Heart right ventricle (tissue), 16 donors: ENCODE data around the gene CNOT2. TPM values are rescaled to one million over a fixed set of nuclear protein-coding genes. Genes with fewer than 3 reads are reported as not detected.

ENCODE experiments used
- ATAC-seq, 8 donors: fragments of 200-7000 bp; cut with Tn5 transposase; one replicate each; pipeline ENCODE4 v1.9.1; 2020; ENCODE audit warnings: mild to moderate bottlenecking in 8 of 8, moderate library complexity in 8 of 8, moderate number of reproducible peaks in 1 of 8
- DNase-seq, 2 donors: peaks; one replicate each; pipeline ENCODE4 v3.0.0-alpha.2; 2020
- H3K27ac ChIP-seq, 10 donors: fragments of 200-600 bp; sonication (generic) in 2 of 10; one replicate each; pipeline versions ENCODE4 v1.5.0 to v1.8.0; 2020 to 2022; ENCODE audit warnings: mild to moderate bottlenecking in 3 of 10
- H3K27me3 ChIP-seq, 7 donors: fragments of 200-600 bp; one replicate each; pipeline ENCODE4 v1.8.0; 2021 to 2022; ENCODE audit warnings: mild to moderate bottlenecking in 2 of 7
- H3K36me3 ChIP-seq, 9 donors: fragments of 200-600 bp; sonication (generic) in 1 of 9; one replicate each; pipeline versions ENCODE4 v1.5.0 to v1.8.0; 2020 to 2022; ENCODE audit warnings: mild to moderate bottlenecking in 2 of 9
- H3K4me1 ChIP-seq, 9 donors: fragments of 200-600 bp; sonication (generic) in 1 of 9; one replicate each; pipeline versions ENCODE4 v1.5.0 to v1.8.0; 2020 to 2022; ENCODE audit warnings: mild to moderate bottlenecking in 4 of 9
- H3K4me3 ChIP-seq, 10 donors: fragments of 200-600 bp; sonication (generic) in 2 of 10; one replicate each; pipeline versions ENCODE4 v1.5.0 to v1.8.0; 2020 to 2022; ENCODE audit warnings: mild to moderate bottlenecking in 7 of 10, moderate library complexity in 2 of 10
- H3K9me3 ChIP-seq, 11 donors: fragments of 200-600 bp in 10 of 11; sonication (generic) in 2 of 11; one replicate each; pipeline versions ENCODE4 v1.5.0 to v1.8.0; 2013 to 2022; ENCODE audit warnings: mild to moderate bottlenecking in 2 of 11, control low read depth in 1 of 11, moderate library complexity in 1 of 11
- WGBS, 2 donors: extraction: QIAGEN DNeasy Blood & Tissue Kit; methylation state at CpG; one replicate each; pipeline ENCODE4 v1.1.7; 2013; ENCODE audit warnings: inconsistent platforms in 1 of 2; 5-methylcytosine and 5-hydroxymethylcytosine counted together
- intact Hi-C, 10 donors: fragments of 100-400 bp; cut with DNase I; formaldehyde crosslinking; loops; one replicate each; pipeline versions ENCODE4 v1.11.1 to v1.14.2; 2022
- polyA plus RNA-seq, 2 donors: library from polyadenylated mRNA; stranded (reverse); fragments of 200-250 nt; gene quantifications; one replicate each; pipeline ENCODE4 v1.2.3, GENCODE V29; 2013
- total RNA-seq, 10 donors: library from RNA; stranded (reverse); fragmentation: NEBNext Ultra II Directional in 3 of 10; extraction: Animal tissue kit (Norgen Biotek cat#: 25700) in 3 of 10; gene quantifications; one replicate each; pipeline versions ENCODE4 v1.2.1 to v1.2.4, GENCODE V29; 2021 to 2023
- TF ChIP-seq, protein P1 (sequence below), 9 donors: fragments of 200-600 bp; sonication (generic) in 2 of 9; IDR thresholded peaks; one replicate each; pipeline versions ENCODE4 v1.5.0 to v1.8.0; 2021 to 2022; ENCODE audit warnings: antibody characterized with exemption in 9 of 9, mild to moderate bottlenecking in 5 of 9, moderate library complexity in 1 of 9
- donor health status: Arrhythmogenic right ventricular cardiomyopathy.
- donor health status: ischemic (EF 13 %, LVEDD 7.1; RV severe dilation, severe dysfunction).
- donor health status: healthy with polysubstance abuse.
- donor health status: DM: no; HTN: yes; CAD: no.
- donor health status: DM: no; HTN: no; CAD: no.
- donor health status: ischemic (EF 25% LVEDD 6.9; RV normal size, moderate dysfunction).
- donor health status: ischemic (EF 25% LVEDD 5.7; RV mildly dilated, moderate dysfunction).
- donor health status: healthy.
- donor health status: DM: yes; HTN: yes; CAD: no.
- donor health status: Ischemic cardiomyopathy.
- donor health status: ischemic (EF 35%, LVEDD 5.7; RV mildly dilated, moderate dysfunction).
- donor health status: nonischemic (EF 11% LVEDD 7.7; RV severe dilation, severe dysfunction).
- donor health status: DM: yes; HTN: yes; CAD: no.
- donor health status: PGD.
- donor health status: ischemic (EF 29% LVEDD 5.4; RV normal size, mild dysfunction).
- donor health status: nonischemic (EF 23%, LVEDD 6.1; RV moderate dilation, normal function).

Gene CNOT2
- total and polyA plus RNA-seq, 12 donors, result 17.6 to 43.0 (median 35.0) TPM

GRCh38 chr12:70355972-70356371, 112.7 kb downstream of the CNOT2 start:
- Histone ChIP-seq H3K9me3 (no peaks in the 10 kb centered on the region), H3K4me1 (peaks cover 0 to 16% (median 0%) of the 10 kb centered on the region in 9 donors), H3K36me3 (peaks cover 0 to 38% (median 9%) of the 10 kb centered on the region in 9 donors), H3K4me3 (no peak overlapping the region), H3K27ac (no peak overlapping the region), H3K27me3 (no peaks in the 10 kb centered on the region)
- WGBS, 2 donors, result 98% methylated on average over 4 of the region's 4 CpGs
- no peak for DNase-seq
- TF ChIP-seq, protein P1, sequence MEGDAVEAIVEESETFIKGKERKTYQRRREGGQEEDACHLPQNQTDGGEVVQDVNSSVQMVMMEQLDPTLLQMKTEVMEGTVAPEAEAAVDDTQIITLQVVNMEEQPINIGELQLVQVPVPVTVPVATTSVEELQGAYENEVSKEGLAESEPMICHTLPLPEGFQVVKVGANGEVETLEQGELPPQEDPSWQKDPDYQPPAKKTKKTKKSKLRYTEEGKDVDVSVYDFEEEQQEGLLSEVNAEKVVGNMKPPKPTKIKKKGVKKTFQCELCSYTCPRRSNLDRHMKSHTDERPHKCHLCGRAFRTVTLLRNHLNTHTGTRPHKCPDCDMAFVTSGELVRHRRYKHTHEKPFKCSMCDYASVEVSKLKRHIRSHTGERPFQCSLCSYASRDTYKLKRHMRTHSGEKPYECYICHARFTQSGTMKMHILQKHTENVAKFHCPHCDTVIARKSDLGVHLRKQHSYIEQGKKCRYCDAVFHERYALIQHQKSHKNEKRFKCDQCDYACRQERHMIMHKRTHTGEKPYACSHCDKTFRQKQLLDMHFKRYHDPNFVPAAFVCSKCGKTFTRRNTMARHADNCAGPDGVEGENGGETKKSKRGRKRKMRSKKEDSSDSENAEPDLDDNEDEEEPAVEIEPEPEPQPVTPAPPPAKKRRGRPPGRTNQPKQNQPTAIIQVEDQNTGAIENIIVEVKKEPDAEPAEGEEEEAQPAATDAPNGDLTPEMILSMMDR (IDR thresholded peaks at IDR 0.05), result no peak
- intact Hi-C loops, result loop anchor here in 1 of 10 donors (10.0 kb wide), 1 partner anchor 111 kb away; the partner anchor contains the start of gene CNOT2
- ATAC-seq, result no peak

DNA sequence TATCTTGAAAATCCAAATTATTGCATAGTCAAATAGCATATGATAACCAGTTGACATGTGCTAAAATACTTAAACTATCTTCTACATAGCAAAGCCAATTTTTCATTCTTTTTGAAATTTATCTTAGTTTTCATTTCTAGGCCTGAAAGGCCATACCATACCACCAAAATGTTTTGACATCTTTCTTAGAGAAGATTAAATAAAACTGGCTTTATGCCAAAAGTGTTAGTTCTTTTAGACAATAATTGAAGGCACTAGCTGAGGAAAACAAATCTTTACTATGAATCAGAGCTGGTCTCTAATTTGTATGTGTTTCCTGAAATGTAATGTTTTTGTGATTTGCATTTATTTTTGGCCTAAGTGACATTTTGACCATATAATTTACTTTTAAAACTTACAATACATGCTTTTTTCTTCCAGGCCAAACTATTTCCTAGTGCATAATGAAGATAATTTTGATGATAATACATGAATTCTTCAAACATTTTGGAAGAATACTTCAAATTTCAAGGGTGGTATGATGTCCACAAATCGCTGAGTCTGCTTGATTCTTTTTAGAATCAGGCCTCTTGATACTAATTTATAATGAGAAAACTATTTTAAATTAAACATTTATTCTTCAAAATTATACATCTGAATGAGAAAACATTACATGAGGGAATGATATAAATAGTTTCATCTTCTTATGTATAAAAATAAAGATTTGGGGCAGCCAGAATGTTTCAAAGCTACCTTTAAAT, 116.4 kb downstream of the CNOT2 start:
- ATAC-seq, result no peak
- no peak overlapping the region for H3K27ac ChIP-seq
- peaks cover 0 to 8% (median 0%) of the 10 kb centered on the region in 9 donors for H3K4me1 ChIP-seq
- no peak overlapping the region for H3K4me3 ChIP-seq
- H3K27me3 ChIP-seq, result peaks cover 0 to 28% (median 0%) of the 10 kb centered on the region in 7 donors
- no peak for DNase-seq
- no peaks in the 10 kb centered on the region for H3K9me3 ChIP-seq
- TF ChIP-seq, protein P1 (IDR thresholded peaks at IDR 0.05), result no peak
- intact Hi-C loops, result loop anchor here in 5 of 10 donors (10.0 kb wide), 4 partner anchors 115 to 365 kb away; partner anchors contain the start of gene CNOT2 (in 4 of the 5)
- peaks cover 0 to 13% (median 0%) of the 10 kb centered on the region in 9 donors for H3K36me3 ChIP-seq
- 89 to 100% methylated on average over 1 of the region's 1 CpG for WGBS, 2 donors

DNA sequence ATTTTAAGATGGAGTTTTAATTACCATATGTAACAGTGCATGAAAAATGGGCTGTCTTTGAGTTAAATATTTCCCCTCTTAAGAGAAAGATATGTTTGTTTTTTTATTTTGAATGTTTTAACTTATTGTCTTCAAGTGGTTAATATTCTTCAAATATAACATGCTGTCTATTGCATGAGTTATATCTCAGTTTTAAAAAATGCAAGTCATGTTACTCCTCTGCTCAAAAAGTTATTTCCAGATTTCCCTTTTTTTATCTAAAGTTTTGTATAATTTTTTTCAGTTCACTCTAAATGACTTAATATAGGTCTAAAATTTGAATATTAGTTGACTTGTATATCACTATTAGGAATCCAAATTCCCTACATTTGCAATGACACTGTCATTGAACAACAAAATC, 117.0 kb downstream of the CNOT2 start:
- no peaks in the 10 kb centered on the region for H3K9me3 ChIP-seq
- DNase-seq (no peak), ATAC-seq (no peak)
- no peak overlapping the region for H3K27ac ChIP-seq
- intact Hi-C loops, result loop anchor here in 5 of 10 donors (10.0 kb wide), 4 partner anchors 115 to 365 kb away; partner anchors contain the start of gene CNOT2 (in 3 of the 5)
- TF ChIP-seq, protein P1 (IDR thresholded peaks at IDR 0.05), result no peak
- peaks cover 0 to 8% (median 0%) of the 10 kb centered on the region in 9 donors for H3K36me3 ChIP-seq
- no peak overlapping the region for H3K4me3 ChIP-seq
- H3K27me3 ChIP-seq, result peaks cover 0 to 34% (median 0%) of the 10 kb centered on the region in 7 donors
- H3K4me1 ChIP-seq, result peaks cover 3 to 9% (median 5%) of the 10 kb centered on the region in 9 donors

DNA sequence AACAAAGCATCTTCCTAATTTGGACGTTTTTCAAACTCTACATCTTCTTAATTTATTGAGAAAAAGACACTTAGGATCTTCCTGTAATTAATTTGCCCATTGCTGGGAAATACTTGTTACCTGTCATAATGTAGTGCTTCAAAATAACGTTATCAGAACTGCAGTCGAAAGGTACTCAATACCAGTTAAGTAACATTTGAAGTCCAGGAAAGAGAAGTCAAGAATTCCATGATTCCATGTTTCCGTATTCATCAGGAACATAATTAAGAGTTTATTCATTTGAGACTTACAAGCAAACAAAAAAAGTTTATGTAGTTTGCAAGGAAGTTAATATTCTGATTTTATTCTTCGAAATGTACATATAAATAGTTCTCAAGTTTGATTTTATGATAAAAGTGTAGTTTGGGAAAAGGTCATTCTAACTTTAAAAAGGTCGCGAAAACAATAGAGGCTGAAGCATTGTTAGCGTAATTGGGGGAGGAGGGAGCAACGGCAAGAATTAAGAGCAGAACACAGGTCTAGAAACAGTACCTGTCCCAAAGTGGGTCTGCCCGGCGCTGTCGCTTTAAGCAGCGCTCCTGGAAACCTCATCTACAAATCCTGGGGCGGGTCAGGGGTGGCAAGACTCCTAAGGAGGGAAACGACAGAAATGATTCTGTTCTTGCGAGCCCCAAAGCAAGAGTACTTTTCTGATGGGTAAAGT, 121.6 kb downstream of the CNOT2 start:
- TF ChIP-seq, protein P1 (IDR thresholded peaks at IDR 0.05), result no peak
- WGBS, 2 donors, result 27 to 31% methylated on average over 16 of the region's 16 CpGs
- Histone ChIP-seq H3K4me1 (peaks cover 7 to 39% (median 20%) of the 10 kb centered on the region in 9 donors), H3K27me3 (peaks cover 0 to 65% (median 0%) of the 10 kb centered on the region in 7 donors), H3K9me3 (no peaks in the 10 kb centered on the region), H3K36me3 (no peaks in the 10 kb centered on the region), H3K27ac (no peak overlapping the region), H3K4me3 (peak overlapping the region; percentile 56 to 89 (median 68))
- ATAC-seq (no peak), DNase-seq (no peak)
- intact Hi-C loops, result loop anchor here in 5 of 10 donors (5.0 to 10.0 kb wide), 5 partner anchors 120 to 360 kb away; partner anchors contain the start of gene CNOT2 (in 4 of the 5)
